ENCODE data around the gene ZNF786. TPM values are rescaled to one million over a fixed set of nuclear protein-coding genes. Genes with fewer than 3 reads are reported as not detected.
A peak's percentile ranks its signal among the peaks of the same experiment; 100 is the strongest.
"Not testable (repeated sequence)": the region's sequence is repeated elsewhere in the genome, so short reads cannot be mapped to it uniquely, and the experiment has no call there.

ZNF786 gene
- total and polyA plus RNA-seq, 9 of the 15 experiments (the other 6 are each of a cell fraction or from before 2014, with no cell fraction given), result 0.31 to 5.4 (median 3.0) TPM

DNA sequence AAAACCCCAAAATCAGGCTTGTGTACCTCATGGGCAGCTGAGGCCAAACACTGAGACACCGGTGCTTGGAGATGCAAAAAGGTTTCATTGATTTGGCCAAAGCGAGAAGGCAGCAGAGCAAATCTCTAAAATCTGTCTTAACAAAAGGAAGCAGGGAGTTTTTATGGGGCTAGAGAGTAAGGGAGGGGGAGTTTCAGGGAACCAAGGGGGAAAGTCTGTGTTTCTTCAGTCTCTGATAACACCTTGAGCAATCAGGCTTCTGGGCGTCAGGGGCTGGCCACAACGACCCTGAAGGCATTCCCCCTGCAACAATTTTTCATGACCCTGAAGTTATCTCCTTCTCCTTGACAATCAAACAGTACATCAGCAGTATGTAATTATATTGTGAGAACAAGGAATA is 2.7 kb upstream of the ZNF786 start (continued):
- TF ChIP-seq, protein P1, sequence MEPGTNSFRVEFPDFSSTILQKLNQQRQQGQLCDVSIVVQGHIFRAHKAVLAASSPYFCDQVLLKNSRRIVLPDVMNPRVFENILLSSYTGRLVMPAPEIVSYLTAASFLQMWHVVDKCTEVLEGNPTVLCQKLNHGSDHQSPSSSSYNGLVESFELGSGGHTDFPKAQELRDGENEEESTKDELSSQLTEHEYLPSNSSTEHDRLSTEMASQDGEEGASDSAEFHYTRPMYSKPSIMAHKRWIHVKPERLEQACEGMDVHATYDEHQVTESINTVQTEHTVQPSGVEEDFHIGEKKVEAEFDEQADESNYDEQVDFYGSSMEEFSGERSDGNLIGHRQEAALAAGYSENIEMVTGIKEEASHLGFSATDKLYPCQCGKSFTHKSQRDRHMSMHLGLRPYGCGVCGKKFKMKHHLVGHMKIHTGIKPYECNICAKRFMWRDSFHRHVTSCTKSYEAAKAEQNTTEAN (CRISPR knock-in tag; IDR thresholded peaks at IDR 0.05), result no peak
- TF ChIP-seq ZNF24 (IDR thresholded peaks at IDR 0.05) (no peak), RCOR1 (IDR thresholded peaks at IDR 0.05; ENCODE audit: borderline replicate concordance in 1 of 2, low read depth in 2 of 2, low read length in 2 of 2) (peak in 1 of 2 experiments; percentile 55; a peak in 1 of 4 replicates), STAT5A (IDR thresholded peaks at IDR 0.05; ENCODE audit: borderline replicate concordance, low read length) (no peak)

DNA sequence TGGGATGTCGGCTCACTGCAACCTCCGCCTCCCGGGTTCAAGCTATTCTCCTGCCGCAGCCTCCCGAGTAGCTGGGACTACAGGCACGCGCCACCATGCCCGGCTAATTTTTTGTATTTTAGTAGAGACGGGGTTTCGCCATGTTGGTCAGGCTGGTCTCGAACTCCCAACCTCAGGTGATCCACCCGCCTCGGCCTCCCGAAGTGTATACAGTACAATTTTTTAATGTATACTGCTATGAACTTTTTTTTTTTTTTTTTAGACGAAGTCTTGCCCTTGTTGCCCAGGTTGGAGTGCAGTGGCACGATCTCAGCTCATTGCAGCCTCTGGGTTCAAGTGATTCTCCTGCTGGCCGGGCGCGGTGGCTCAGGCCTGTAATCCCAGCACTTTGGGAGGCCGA is 1.7 kb upstream of the ZNF786 start:
- in situ Hi-C loops (cut with MboI); POLR2A ChIA-PET; H2AFZ ChIP-seq (ENCODE audit: low read depth, low read length); H3K27me3 ChIP-seq (ENCODE audit: control insufficient read depth in 2 of 2, insufficient read depth in 2 of 2, low read length in 2 of 2); H3K79me2 ChIP-seq (ENCODE audit: control insufficient read depth, insufficient read depth, low read length); H3K9me3 ChIP-seq (replicated peaks; ENCODE audit: control insufficient read depth, insufficient read depth, low read depth, low read length); H3K27ac ChIP-seq (ENCODE audit: extremely low read depth, low read depth, low read length); H3K9me1 ChIP-seq (ENCODE audit: control insufficient read depth, insufficient read depth, low read length); ATAC-seq; FAIRE-seq; H3K4me2 ChIP-seq (ENCODE audit: insufficient read depth, low read length); H3K36me3 ChIP-seq (ENCODE audit: control insufficient read depth, insufficient read depth, low read length); H3K4me3 ChIP-seq; DNase-seq (ENCODE audit: extremely low read depth in 1 of 4, low spot score in 3 of 4); H3K9ac ChIP-seq (ENCODE audit: insufficient read depth in 1 of 2, low read depth in 2 of 2, low read length in 2 of 2); H4K20me1 ChIP-seq (replicated peaks; ENCODE audit: control insufficient read depth, insufficient read depth, low read length); BruUV-seq (replicated peaks): not testable (repeated sequence)
- H3K4me1 ChIP-seq (replicated peaks in 1 of 2; ENCODE audit: control insufficient read depth in 2 of 2, insufficient read depth in 2 of 2, low read length in 2 of 2), result peaks cover 7 to 29% of the 10 kb centered on the region in 2 experiments
- WGBS (ENCODE audit: insufficient coverage, low coverage, missing lambda C conversion rate), result 94% methylated on average over 19 of the region's 20 CpGs
- intact Hi-C loops (cut with micrococcal nuclease), result loop anchor here (5.0 to 10.0 kb wide), 4 partner anchors 105 to 585 kb away; partner anchors contain the start of gene ZNF282
- CTCF ChIA-PET (ENCODE audit: low intra/inter-chr PET ratio), result interaction anchor here (1.5 to 3.9 kb wide), 2 partner anchors 85 to 87 kb away, joined by 4 to 24 read pairs; no protein-coding TSS in a partner anchor
